Sigmoid colon (tissue), 7 donors: ENCODE measurements around the gene TNNT3. TPM values are rescaled to one million over a fixed set of nuclear protein-coding genes. Genes with fewer than 3 reads are reported as not detected.
A peak's percentile ranks its signal among the peaks of the same experiment; 100 is the strongest.

ENCODE experiments used
- DNase-seq: peaks from one replicate; pipeline ENCODE4 v3.0.0-alpha.2; 2019
- H3K27ac ChIP-seq, 4 donors: fragments of 200-600 bp; sonication (generic); one replicate each; pipeline ENCODE4 v1.5.1; 2016 to 2019; ENCODE audit warnings: mild to moderate bottlenecking in 1 of 4
- H3K27me3 ChIP-seq, 3 donors: fragments of 200-600 bp; sonication (generic); one replicate each; pipeline ENCODE4 v1.5.1; 2019; ENCODE audit warnings: mild to moderate bottlenecking in 1 of 3
- H3K36me3 ChIP-seq, 4 donors: fragments of 200-600 bp; sonication (generic); one replicate each; pipeline ENCODE4 v1.5.1; 2016 to 2019
- H3K4me1 ChIP-seq, 4 donors: fragments of 200-600 bp; sonication (generic); one replicate each; pipeline ENCODE4 v1.5.1; 2017 to 2019
- H3K4me3 ChIP-seq, 4 donors: fragments of 200-600 bp; sonication (generic); one replicate each; pipeline ENCODE4 v1.5.1; 2017 to 2019; ENCODE audit warnings: mild to moderate bottlenecking in 2 of 4, moderate library complexity in 1 of 4
- H3K9me3 ChIP-seq, 4 donors: fragments of 200-600 bp in 3 of 4; sonication (generic) in 3 of 4; one replicate each; pipeline versions ENCODE4 v1.5.1 to v1.6.1; 2013 to 2019
- CTCF ChIP-seq, 4 experiments: fragments of 450-650 bp in 3 of 4; fragments of 200-600 bp in 1 of 4; IDR thresholded peaks; one replicate each; pipeline ENCODE4 v1.5.1; 2016 to 2019; ENCODE audit warnings: antibody characterized with exemption in 4 of 4, mild to moderate bottlenecking in 3 of 4, moderate library complexity in 2 of 4
- EP300 ChIP-seq, 4 donors: sonication (generic); formaldehyde crosslinking; IDR thresholded peaks; one replicate each; pipeline ENCODE4 v1.6.1; 2017; ENCODE audit warnings: antibody characterized with exemption in 4 of 4
- POLR2A ChIP-seq, 2 donors: fragments of 450-650 bp; IDR thresholded peaks; one replicate each; pipeline ENCODE4 v1.6.1; 2016; ENCODE audit warnings: antibody characterized with exemption in 2 of 2, mild to moderate bottlenecking in 2 of 2, moderate library complexity in 2 of 2
- POLR2AphosphoS5 ChIP-seq, 4 donors: sonication (generic); formaldehyde crosslinking; IDR thresholded peaks; one replicate each; pipeline ENCODE4 v1.6.1; 2017; ENCODE audit warnings: antibody characterized with exemption in 4 of 4
- WGBS, 2 donors: extraction: QIAGEN DNeasy Blood & Tissue Kit; methylation state at CpG; one replicate each; pipeline ENCODE4 v1.1.7; 2013; 5-methylcytosine and 5-hydroxymethylcytosine counted together
- intact Hi-C: fragments of 100-400 bp; cut with DNase I; formaldehyde crosslinking; loops from one replicate; pipeline ENCODE4 v1.15.1; 2023
- polyA plus RNA-seq, 3 donors: library from polyadenylated mRNA; stranded (reverse); fragments of 200-250 nt; gene quantifications; one replicate each; pipeline ENCODE4 v1.2.3, GENCODE V29; 2013
- total RNA-seq, 4 donors: library from RNA; depleted of rRNA; stranded (reverse); fragments of >200 nt; gene quantifications; one replicate each; pipeline ENCODE4 v1.1.0, GENCODE V29; 2016
- donor health status: healthy with polysubstance abuse.
- donor health status: Bipolar disorder and iron deficiency.
- donor health status: healthy.

The TNNT3 gene
- total and polyA plus RNA-seq, 7 donors: 1.2 to 17.2 (median 4.4) TPM; not detected in 1

GRCh38 chr11:1889941-1890855 is 29.3 kb upstream of the TNNT3 start:
- H3K4me3 ChIP-seq: no peak overlapping the region
- intact Hi-C loops: no loop called here
- TF ChIP-seq POLR2AphosphoS5 (IDR thresholded peaks at IDR 0.05) (no peak), CTCF (IDR thresholded peaks at IDR 0.05) (no peak), EP300 (IDR thresholded peaks at IDR 0.05) (no peak), POLR2A (IDR thresholded peaks at IDR 0.05) (no peak)
- WGBS, 2 donors: 65 to 75% methylated on average over 33 of the region's 33 CpGs
- no peaks in the 10 kb centered on the region for H3K27me3 ChIP-seq
- H3K36me3 ChIP-seq: no peaks in the 10 kb centered on the region
- H3K9me3 ChIP-seq: no peaks in the 10 kb centered on the region
- no peak for DNase-seq
- H3K4me1 ChIP-seq: no peaks in the 10 kb centered on the region
- H3K27ac ChIP-seq: no peak overlapping the region

- peak; percentile 66 for DNase-seq
- Histone ChIP-seq H3K4me3 (no peak overlapping the region), H3K36me3 (no peaks in the 10 kb centered on the region), H3K27ac (no peak overlapping the region), H3K27me3 (no peaks in the 10 kb centered on the region), H3K4me1 (no peaks in the 10 kb centered on the region), H3K9me3 (no peaks in the 10 kb centered on the region)
- 63 to 79% methylated on average over 34 of the region's 34 CpGs for WGBS, 2 donors
- intact Hi-C loops: no loop called here
- no peak for TF ChIP-seq EP300 (IDR thresholded peaks at IDR 0.05)
- TF ChIP-seq POLR2AphosphoS5 (IDR thresholded peaks at IDR 0.05): no peak
- TF ChIP-seq POLR2A (IDR thresholded peaks at IDR 0.05): no peak
Measured at GRCh38 chr11:1890856-1891830, 28.4 kb upstream of the TNNT3 start.

- TF ChIP-seq CTCF (IDR thresholded peaks at IDR 0.05): no peak
- TF ChIP-seq POLR2A (IDR thresholded peaks at IDR 0.05): no peak
- TF ChIP-seq POLR2AphosphoS5 (IDR thresholded peaks at IDR 0.05): no peak
- TF ChIP-seq EP300 (IDR thresholded peaks at IDR 0.05): no peak
- WGBS, 2 donors: 78 to 83% methylated on average over 7 of the region's 7 CpGs
- H3K4me1 ChIP-seq: no peaks in the 10 kb centered on the region
- no peak for DNase-seq
- intact Hi-C loops: no loop called here
- no peaks in the 10 kb centered on the region for H3K9me3 ChIP-seq
- no peaks in the 10 kb centered on the region for H3K36me3 ChIP-seq
- H3K4me3 ChIP-seq: no peak within 1 kb of the TSS
- no peaks in the 10 kb centered on the region for H3K27me3 ChIP-seq
- no peak within 1 kb of the TSS for H3K27ac ChIP-seq
Measured at GRCh38 chr11:1891831-1892115, 27.7 kb upstream of the TNNT3 start, which contains the start of gene PRR33. PRR33 (minus strand) TSS chr11:1891895; CDS start chr11:1890584, 1,311 bp downstream.

- no peaks in the 10 kb centered on the region for H3K9me3 ChIP-seq
- TF ChIP-seq POLR2AphosphoS5 (IDR thresholded peaks at IDR 0.05): no peak
- no peak for TF ChIP-seq CTCF (IDR thresholded peaks at IDR 0.05)
- no peak for TF ChIP-seq POLR2A (IDR thresholded peaks at IDR 0.05)
- TF ChIP-seq EP300 (IDR thresholded peaks at IDR 0.05): no peak
- no peak for DNase-seq
- H3K36me3 ChIP-seq: no peaks in the 10 kb centered on the region
- no peak overlapping the region for H3K27ac ChIP-seq
- H3K27me3 ChIP-seq: no peaks in the 10 kb centered on the region
- WGBS, 2 donors: 92 to 93% methylated on average over 7 of the region's 7 CpGs
- H3K4me3 ChIP-seq: no peak overlapping the region
- H3K4me1 ChIP-seq: no peaks in the 10 kb centered on the region
- intact Hi-C loops: no loop called here
Measured at GRCh38 chr11:1892116-1892515, 27.4 kb upstream of the TNNT3 start.

GRCh38 chr11:1892558-1892957 is 26.9 kb upstream of the TNNT3 start:
- Histone ChIP-seq H3K27ac (no peak overlapping the region), H3K36me3 (no peaks in the 10 kb centered on the region), H3K27me3 (no peaks in the 10 kb centered on the region), H3K9me3 (no peaks in the 10 kb centered on the region), H3K4me1 (no peaks in the 10 kb centered on the region), H3K4me3 (no peak overlapping the region)
- WGBS, 2 donors: 66 to 91% methylated on average over 5 of the region's 5 CpGs
- DNase-seq: no peak
- intact Hi-C loops: no loop called here
- TF ChIP-seq EP300 (IDR thresholded peaks at IDR 0.05) (no peak), POLR2AphosphoS5 (IDR thresholded peaks at IDR 0.05) (no peak), POLR2A (IDR thresholded peaks at IDR 0.05) (no peak), CTCF (IDR thresholded peaks at IDR 0.05) (no peak)
